HCEC 1CT (cell line): Measurements from ENCODE around the gene RNF40.
A peak's percentile ranks its signal among the peaks of the same experiment; 100 is the strongest.
"Not testable (repeated sequence)": the region's sequence is repeated elsewhere in the genome, so short reads cannot be mapped to it uniquely, and the experiment has no call there.

Experiments used
- DNase-seq: peaks from one replicate; pipeline ENCODE4 v3.0.0-alpha.2; 2017

RNF40 gene

DNA sequence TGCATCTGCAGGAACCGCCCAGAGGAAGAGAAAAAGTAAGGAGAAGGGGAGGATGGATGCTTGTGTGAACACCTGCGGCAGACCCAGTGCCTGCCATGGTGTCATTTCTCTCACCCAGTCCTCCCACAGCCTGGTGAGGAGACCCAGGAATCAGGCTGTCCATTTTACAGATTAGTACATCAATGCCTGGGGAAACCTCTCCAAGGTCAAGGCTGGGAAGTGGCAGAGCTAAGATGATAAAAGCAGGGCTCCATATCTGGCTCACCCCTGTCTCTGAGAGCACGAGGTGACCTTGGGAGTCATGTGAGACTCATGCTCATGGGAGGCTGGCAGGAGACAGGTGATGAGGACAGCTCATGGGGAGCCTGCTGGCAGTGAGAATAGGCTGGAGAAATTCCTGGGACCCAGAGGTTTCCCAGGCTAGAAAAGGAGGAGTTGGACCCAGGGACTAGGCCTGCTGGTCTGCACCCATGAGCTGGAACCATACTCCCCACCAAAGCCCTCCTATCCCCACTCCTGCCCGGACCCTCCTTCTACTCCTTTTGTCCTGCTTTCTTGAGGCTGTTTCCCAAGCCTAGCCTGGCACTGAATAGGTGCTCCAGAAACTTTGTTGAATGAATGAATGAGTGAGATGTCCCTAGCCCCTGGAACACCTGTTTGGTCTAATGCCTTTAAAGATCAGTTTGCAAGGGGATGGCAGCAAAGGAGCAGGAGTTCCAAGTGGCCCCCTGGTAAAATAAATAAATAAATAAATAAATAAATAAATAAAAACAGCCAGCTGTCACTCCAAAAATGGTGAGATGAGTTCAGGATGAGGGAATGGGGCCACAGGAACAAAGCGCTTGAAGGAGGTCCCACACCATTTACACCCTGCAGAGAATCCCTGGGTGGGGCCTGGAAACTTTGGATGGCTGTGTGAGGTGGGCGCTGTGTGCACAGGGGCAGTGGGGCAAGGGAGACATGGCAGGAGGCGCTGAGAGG, 23.3 kb downstream of the RNF40 start:
- no peak for DNase-seq

DNA sequence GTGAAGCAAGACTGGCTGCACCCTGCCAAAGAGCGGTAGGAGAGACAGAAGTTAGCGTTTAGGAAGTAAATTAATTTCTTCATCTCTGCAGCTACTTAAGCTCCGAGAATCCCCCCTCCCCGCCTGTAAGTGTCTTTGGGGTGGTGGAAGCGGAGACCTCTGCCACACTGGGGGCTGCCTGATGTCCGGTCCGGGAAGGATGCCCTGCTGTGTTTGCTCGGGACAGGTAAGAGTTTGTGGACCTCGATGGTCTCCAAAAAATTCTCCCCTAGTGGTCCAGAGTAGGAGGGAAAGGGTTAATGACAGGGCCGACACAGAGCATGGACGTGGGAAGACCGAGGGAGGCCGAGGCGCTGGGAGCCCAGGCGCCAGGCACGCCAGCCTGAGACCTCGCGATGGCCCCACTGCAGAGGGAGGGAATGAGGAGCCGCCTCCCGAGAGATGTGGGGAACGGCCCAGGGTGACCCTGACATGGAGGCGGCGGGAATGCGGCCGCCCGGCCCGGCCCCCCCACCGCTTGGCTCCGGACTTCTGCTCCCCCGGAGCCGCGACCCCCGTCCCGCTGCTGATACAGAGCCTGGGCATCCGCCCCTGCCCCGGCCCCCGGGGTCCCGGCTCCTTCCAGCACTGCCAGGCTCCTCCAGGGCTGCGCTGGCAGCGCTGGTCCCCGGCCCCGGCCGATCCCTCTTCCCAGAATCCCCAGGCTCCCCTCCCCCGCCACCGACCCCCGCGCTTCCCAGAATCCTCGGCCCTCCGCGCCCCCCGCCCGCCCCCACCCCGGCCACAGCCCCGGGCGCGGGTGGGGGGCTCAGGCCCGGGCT, 24.2 kb downstream of the RNF40 start:
- DNase-seq, result peak; percentile 69

DNA sequence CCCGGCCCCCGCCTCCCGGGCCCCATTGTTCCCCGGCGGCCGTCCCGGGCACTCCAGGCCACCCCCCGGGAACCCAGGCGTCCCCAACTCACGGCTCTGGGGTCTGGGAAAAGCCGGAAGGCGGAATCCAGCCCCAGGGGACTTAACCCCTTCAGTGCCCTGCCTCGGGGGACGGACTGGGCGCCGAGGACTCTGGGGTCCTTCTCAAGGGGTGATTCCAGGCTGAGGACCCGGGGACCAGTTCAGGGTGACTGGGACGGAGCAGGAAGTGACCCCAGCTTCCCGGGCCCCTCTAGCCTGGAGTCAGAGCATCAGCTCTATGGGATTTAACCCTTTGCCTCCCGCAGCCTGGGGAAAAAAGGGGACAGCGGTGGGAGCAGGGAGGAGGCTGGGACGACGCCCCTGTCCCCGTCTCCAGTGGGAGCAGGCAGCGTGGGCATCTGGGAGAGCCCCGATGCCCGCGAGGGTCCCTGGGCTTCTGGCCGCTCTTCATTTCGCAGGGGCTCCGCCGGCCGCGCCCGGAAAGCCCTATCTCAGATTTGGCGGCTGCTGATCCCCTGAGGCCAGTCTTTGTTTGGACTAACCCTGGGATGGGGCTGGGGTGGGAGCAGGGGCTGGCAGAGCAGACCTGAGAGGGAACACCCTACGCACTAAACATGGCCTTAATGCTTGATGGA, 25.0 kb downstream of the RNF40 start, which contains the start of gene ZNF629:
Gene ZNF629 (minus strand): TSS at position 270 of the 677 bp plus-strand sequence. CDS start 2,723 bp downstream, outside the sequence.
- peak; percentile 67 for DNase-seq

DNA sequence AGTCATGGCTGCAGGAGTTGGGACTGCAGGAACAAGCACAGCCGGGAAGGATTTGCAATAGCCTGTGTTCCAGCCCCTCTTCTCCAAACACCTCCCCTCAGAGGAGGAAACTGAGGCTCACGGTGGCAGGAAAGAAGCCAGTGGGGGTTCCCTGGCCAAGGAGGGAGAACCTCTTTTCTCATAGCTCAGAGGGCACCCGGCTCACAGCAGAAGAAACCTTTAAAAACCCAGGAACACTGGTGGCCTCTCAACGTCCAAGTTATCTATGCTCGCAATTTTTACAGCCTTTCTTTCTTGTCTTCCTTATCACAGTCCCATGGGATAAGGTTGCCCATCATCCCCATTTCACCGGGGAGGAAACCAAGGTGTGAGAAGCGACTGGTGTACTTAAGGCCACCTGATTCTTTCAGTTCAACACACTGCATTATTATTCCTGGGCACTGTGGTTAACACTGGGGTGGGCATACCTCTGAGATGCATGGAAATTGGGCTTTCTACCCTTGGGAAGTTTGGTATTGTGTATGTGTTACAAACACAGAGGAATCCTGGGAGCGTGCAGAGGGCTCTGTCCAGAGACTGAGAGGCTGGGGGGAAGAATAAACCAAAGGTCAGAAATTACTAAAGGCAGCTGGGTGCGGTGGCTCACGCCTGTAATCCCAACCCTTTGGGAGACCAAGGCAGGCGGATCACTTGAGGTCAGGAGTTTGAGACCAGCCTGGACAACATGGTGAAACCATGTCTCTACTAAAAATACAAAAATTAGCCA, 25.7 kb downstream of the RNF40 start:
- peak; percentile 25 for DNase-seq

DNA sequence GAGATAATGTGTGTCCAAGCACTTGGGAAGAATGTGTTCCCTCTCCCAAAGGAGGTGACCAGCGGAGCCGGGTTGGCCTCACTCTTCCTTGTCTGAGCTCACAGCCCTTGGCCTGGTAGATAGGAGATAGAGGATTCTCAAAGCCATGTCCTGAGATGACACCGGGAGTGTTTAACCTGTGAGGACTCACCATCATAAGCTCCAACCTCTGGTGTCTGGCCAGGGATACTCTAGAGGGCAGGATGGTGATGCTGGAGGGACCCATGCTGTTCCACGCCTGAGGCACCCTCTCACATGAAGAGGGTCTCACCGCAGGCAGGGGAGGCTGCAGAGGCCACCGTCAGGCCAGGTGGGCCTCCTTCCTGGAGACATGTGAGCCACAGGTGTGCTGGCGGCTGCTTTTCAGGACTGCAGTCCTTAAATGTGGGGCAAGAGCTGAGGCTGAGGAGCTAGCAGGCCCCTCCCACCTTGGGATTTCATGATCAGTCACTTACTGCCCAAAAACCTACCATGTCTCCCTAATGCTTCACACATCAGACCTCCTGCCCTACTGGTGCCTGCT, 31.5 kb downstream of the RNF40 start:
- DNase-seq, result no peak

DNA sequence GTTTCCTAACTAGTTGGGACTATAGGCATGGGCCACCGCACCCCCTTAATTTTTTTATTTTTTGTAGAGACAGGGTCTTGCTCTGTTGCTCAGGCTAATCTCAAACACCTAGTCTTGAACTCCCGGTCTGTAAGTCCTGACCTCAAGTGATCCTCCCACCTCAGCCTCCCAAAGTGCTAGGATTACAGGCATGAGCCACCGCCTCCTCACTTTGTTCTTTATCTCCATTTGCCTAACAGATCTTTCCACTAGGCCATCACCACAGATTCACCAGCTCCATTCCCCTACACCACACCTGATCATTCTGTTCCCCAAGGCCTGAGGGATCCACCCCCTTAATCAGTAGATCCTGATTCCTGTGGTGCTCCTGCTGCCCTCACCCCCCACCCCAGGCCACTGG, 32.5 kb downstream of the RNF40 start:
- no peak for DNase-seq

DNA sequence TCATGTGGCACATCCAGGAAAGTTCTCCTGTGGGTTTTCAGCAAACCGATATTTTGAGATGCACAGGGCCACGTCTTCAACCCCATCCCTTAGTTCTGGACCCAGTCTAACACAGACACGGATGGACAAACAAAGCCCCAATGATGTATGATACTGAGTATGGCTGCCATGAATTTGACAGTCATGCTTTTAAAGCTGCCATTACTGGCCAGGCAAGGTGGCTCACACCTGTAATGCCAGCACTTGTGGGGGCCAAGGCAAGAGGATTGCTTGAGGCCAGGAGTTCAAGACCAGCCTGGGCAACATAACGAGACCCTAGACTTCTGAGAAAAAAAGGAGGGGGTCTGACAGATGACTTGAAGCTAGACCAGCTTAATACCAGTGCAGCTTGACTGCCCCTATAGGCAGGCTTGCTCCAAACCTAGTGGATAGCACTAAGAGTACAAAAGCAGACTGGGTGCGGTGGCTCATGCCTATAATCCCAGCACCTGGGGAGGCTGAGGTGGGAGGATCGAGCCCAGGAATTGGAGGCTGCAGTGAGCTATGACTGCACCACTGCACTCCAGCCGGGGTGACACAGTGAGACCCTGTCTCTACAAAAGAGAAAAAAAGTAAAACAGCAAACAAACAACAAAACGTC, 35.7 kb downstream of the RNF40 start:
- no peak for DNase-seq

DNA sequence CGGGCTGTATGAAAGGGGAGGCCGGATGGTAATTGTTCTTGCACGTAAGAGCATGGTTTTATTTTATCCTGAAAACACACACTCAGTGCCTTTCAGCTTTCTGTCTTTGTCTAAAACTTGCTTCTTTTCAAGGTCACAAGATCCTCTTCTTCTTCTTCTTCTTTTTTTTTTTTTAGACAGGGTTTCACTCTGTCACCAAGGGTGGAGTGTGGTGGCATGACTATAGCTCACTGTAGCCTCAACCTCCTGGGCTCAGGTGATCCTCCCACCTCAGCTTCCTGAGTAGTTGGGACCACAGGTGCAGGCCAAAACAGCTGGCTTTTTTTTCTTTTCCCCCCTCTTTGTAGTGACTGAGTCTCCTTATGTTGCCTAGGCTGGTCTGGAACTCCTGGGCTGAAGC, 40.8 kb downstream of the RNF40 start:
- no peak for DNase-seq

DNA sequence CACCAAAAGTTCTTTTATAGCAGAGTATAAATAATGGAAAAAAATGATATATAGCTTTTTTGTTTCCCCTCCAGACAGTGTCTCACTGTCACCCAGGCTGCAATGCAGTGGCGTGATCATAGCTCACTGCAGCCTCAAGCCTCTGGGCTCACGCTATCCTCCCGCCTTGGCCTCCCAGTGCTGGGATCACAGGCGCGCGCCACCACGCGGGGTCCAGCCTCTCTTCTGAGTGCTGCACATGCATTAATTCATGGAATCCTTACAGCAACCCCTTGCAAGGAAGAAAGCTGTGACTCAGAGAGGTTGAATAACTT, 42.9 kb downstream of the RNF40 start:
- no peak for DNase-seq

DNA sequence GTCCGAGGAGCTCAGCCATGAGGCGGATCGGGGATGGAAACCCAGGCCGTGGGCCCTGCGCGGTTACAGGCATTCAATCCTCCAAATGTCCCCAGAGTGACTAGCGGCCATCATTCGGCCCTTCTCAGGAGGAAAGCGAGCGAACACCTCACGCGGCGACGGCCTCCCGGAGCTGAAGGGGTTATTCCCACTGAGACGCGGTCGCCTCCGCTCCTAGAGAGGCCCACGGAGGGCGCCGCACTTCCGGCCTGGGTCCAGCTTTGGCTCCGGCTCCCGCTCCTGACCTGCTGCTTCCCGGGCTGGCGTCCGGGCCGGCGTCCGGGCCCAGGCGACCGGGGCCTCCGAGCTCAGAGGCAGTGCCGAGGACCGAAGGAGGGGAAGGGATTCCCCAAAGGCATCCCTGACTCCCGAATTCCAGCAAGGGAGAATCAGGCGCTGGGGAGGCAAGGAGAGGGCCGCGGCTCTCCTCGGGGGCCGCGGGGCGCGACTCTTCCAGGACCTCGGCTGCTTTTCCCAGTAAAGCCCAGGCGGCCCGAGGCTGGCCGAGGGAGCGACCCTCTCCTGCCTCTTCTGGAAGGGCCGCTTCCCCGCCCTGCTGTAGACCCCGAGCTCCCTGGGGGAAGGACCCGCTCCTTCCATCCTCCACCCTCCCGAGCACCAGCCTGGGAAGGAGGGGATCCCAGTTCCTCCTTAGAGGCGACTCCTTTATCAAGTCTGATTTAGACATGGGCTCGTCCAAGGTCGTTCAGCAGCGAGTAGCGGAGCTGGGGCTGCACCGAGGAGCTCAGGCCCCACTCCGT, 43.4 kb downstream of the RNF40 start:
- peak; percentile 76 for DNase-seq

DNA sequence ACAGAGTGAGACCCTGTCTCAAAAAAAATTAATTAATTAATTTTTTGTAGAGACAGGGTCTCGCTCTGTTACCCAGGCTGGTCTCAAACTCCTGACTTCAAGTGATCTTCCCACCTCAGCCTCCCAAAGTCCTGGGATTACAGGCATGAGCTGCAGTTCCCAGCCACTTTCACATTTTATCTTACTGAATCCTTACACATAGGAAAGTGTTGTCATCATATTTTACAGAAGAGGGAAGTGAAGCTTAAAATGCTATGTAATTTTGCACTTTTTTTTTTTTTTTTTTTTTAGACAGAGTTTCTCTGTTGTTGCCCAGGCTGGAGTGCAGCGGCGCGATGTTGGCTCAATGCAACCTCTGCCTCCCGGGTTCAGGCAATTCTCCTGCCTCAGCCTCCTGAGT, 46.0 kb downstream of the RNF40 start:
- DNase-seq, result no peak

DNA sequence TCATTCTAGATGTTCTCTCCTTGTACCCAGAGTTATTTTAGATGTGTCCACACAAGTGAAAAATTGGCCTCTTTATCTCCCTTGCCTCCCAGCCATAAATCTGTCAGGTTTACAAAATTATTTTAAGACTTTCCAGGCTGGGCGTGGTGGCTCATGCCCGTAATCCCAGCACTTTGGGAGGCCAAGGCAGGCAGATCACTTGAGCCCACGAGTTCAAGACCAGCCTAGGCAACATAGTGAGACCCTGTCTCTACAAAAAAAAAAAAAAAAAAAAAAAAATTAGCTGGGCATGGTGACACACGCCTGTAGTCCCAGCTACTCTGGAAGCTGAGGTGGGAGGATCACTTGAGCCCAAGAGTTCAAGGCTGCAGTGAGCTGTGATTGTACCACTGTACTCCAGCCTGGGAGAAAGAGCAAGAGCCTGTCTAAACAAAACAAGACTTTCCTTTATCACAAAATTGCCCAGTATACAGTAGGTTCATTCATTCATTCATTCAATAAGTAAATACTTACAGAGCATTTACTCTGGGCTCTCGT, 46.8 kb downstream of the RNF40 start:
- DNase-seq, result not testable (repeated sequence)

DNA sequence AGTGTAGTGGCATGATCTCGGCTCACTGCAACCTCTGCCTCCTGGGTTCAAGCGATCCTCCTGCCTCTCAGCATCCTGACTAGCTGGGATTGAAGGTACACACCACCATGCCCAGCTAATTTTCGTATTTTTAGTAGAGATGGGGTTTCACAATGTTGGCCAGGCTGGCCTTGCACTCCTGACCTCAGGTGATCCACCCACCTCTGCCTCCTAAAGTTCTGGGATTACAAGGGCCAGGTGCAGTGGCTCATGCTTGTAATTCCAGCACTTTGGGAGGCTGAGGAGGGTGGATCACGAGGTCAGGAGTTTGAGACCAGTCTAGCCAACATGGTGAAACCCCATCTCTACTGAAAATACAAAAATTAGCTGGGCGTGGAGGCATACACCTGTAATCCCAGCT, 47.6 kb downstream of the RNF40 start:
- DNase-seq, result not testable (repeated sequence)

DNA sequence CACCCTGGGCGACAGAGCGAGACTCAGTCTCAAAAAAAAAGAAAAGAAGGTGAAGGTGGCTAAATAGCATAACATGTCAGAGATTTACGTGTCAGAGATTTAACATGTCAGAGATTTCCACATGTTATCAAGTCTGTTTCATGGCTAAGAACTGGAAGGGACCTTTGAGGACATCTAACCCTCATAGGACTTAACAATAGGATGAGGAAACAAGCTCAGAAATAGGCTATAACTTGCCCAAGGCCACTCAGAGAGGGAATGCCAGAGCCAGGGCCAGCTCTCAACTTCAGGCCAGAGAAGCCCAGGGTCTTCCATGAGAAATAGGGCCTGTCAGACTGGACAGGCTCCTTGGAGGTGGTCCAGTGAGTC, 51.7 kb downstream of the RNF40 start:
- DNase-seq, result no peak

DNA sequence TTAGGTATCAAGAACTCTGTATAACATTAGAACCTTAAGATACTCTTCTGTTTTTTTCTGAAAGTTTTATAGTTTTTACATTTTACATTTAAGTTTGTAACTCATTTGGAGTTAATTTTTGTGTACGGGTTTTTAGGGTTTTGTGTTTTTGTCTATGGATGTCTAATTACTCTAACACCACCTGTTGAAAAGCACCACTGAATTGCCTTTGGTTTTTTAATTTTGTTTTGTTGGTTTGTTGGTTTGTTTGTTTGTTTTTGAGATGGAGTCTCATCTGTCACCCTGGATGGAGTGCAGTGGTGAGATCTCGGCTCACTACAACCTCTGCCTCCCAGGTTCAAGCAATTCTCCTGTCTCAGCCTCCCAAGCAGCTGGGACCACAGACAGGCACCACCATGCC, 54.6 kb downstream of the RNF40 start:
- DNase-seq, result no peak

DNA sequence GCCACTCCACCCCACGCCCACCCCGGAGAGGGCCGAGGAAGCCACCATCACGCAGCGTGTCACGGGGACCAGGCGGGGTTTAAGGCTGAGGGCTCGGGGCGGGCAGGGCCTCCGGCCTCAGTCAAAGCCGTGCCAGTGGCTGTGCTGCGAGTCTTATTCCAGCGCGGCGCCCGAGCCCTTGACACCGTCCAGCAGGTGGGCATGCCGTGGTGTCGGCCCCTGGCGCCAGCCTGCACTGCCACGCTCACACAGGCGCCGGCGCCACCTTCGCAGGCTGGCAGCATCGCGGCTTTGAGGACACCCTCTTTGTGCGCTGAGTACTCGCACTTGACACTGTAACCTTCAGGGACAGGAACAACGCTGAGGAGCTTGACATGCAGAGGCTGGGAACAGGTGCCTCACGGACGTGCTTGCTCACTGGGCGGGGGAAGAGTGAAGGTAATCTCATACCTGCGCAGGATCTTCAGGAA, 58.9 kb downstream of the RNF40 start:
- DNase-seq, result no peak

DNA sequence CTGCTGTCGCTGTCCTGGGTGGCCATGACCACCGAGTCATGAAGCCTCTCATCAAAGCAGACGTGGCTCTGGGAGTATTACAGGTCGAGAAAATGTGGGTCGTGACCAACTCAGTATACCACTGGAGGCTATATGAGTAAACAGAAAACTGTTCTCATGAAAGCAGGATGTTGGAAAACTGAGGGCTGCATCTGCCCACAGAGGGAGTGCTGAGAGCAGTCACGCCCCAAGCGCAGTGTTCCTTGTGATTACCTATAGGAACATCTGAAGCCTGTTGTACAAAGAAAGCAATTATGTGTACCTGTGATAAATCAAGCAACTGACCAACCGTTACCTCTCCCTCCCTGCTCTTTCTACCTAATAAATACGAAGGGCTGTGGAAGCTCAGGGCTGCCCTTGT, 59.3 kb downstream of the RNF40 start:
- not testable (repeated sequence) for DNase-seq

DNA sequence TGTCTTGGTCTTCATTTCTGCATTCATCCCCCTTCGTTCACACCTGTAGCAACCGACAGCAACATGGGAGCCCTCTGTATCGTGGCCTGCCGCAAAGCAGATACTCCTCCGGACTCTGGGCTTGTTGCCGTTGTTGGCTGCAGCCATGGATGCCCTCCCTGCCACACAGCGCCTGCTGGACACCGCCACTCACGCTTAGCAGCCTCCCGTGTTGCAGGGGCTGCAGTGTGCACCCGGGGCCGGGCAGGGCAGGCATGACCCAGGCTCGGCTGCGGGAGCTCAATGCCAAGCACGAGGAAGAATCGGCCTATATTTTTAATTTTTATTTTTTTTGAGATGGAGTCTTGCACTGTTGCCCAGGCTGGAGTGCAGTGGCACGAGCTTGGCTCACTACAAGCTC, 59.8 kb downstream of the RNF40 start:
- DNase-seq, result no peak
